Measurements from ENCODE around the gene VGLL4.

Gene VGLL4

DNA sequence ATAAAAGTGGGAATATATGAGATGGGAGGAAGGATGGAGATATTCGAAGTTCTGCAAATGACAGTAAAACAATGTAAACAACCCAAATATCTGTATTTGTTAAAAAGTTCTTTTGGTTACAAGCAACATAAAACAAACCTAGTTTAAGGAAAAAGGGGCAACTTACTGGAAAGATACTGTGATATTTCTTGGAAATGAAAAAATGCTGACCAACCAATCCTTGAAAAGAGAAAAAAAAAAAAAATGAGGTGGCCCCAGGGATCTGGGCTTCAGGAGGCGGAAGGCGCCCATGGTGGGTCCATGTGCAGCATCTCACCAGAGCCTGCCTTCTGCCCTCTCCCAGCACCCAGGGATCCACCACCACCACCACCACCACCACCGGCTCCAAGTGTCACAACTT is 59.1 kb downstream of the VGLL4 start:
- no peak overlapping the region for H3K4me3 ChIP-seq (ENCODE audit: control insufficient read depth, low read depth, low read length)
- DNase-seq (ENCODE audit: low read depth) = no peak
- TF ChIP-seq, protein P1, sequence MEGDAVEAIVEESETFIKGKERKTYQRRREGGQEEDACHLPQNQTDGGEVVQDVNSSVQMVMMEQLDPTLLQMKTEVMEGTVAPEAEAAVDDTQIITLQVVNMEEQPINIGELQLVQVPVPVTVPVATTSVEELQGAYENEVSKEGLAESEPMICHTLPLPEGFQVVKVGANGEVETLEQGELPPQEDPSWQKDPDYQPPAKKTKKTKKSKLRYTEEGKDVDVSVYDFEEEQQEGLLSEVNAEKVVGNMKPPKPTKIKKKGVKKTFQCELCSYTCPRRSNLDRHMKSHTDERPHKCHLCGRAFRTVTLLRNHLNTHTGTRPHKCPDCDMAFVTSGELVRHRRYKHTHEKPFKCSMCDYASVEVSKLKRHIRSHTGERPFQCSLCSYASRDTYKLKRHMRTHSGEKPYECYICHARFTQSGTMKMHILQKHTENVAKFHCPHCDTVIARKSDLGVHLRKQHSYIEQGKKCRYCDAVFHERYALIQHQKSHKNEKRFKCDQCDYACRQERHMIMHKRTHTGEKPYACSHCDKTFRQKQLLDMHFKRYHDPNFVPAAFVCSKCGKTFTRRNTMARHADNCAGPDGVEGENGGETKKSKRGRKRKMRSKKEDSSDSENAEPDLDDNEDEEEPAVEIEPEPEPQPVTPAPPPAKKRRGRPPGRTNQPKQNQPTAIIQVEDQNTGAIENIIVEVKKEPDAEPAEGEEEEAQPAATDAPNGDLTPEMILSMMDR (IDR thresholded peaks at IDR 0.05; ENCODE audit: control insufficient read depth, insufficient read depth, low read depth, low read length, missing control alignments) = no peak

DNA sequence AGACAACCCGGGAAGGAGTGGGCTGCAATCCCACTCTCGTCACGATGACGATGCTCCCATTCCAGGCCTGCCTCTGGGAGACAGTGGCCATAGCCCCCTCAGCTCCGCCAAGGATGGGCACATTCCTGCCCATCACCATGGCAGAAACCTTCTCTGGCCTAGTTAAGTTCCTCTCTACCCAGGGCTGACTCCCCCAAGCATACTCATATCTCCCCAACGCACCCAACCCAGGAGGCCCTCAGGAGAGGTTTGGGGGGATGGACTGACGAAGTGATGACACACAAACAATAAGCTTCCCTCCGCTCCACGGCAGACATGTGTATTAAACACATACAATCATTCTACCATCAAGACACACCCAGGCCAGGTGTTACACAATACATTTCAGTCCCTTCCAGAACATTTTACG is 60.1 kb downstream of the VGLL4 start:
- TF ChIP-seq, protein P1 (IDR thresholded peaks at IDR 0.05; ENCODE audit: control insufficient read depth, insufficient read depth, low read depth, low read length, missing control alignments) = no peak
- DNase-seq (ENCODE audit: low read depth) = no peak
- H3K4me3 ChIP-seq (ENCODE audit: control insufficient read depth, low read depth, low read length) = no peak overlapping the region

DNA sequence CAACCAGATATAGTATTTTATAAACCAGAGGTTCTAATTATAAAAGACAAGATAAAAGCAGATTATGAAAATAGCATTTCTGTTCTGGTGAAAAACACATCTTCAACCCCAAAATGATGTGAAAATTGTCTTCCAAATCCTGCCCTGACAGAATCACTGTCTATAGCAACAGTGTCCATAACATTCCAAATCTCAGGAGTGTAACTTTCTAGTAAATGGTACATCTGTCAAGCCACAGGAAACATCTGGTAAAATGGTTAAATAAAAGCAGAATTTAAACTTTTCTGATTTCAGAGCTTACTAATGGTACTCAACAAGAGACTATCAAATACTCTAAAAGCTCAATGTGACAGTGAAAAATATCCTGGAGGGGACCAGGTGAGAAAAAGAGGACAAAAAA is 60.5 kb downstream of the VGLL4 start:
- H3K4me3 ChIP-seq (ENCODE audit: control insufficient read depth, low read depth, low read length) = no peak overlapping the region
- TF ChIP-seq, protein P1 (IDR thresholded peaks at IDR 0.05; ENCODE audit: control insufficient read depth, insufficient read depth, low read depth, low read length, missing control alignments) = no peak
- no peak for DNase-seq (ENCODE audit: low read depth)

DNA sequence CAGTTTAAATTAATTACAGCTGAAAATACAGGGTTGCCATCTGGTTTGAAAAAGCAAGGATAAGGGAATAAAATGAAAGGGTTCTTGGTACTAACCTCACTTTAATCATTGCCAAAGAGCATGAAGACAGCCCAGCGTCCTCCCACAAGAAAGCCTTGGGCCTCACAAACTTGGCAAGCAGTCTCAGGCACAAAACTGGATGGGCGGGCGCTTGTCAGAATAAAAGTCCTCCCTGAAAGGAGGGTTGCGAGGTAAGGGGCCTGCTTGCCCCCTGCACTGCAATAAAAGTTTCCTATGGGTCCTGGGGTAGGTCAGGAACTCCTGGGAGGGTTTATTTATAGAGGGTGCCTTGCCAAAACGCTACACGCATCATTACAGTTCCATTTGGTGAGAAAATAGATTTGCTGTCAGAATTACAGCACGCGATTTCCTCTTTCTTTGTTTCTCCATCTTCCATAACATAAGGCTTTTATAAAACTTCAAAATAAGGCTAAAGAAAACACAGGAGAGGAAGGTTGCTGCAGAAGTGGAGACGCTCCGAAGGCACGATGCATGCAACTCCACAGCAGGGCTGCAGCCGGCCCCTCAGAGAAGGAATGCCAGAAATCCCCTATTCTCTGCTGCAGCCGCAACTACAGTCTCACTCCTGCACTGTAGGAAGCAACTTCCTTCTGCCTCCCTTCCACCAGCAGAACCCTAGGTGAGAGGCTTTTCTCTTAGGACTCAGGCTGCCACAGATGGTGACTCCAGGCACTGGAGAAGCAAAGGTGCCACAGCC is 61.3 kb downstream of the VGLL4 start:
- H3K4me3 ChIP-seq (ENCODE audit: control insufficient read depth, low read depth, low read length) = no peak overlapping the region
- peak; percentile 79 for DNase-seq (ENCODE audit: low read depth)

DNA sequence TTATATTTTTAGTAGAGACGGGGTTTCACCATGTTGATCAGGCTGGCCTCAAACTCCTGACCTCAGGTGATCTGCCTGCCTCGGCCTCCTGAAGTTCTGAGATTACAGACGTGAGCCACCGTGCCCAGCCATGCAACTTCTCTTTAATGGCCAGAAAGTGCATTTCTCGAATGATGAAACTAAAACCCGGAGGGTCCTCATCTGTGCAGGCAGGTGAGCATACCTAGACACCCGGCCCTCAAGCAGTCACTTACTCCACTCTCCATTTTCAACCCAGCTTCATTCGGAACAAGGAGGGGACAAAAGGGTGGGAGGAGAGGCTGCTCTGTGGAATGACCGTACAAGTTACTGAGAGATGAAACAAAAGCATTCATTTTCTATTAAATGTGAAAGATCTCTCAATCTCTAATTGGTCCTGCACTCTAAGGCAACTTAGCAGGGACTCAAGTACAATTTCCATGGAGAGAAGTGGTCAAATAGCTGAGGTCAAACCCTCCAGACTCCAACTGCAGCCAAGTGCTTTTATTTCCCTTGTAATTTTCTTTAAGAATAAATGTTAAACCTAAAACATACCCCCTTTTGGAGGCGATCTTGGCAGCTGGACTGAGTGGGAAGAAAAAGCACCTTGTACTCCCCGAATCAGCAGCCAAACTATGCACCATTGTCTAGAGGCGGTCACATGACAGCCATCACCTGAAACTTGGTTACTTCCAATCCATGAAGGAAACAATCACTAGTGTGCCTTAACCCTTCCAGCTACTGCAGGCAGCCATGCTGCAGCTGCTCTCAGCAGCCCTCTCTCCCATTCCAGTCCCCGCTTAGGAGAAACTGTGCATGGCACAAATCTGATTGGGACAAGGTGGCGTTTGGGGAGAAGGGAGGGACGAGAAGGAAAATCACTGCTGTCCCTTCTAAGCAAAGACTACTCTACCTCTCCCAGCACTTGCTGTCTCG is 62.2 kb downstream of the VGLL4 start:
- TF ChIP-seq, protein P1 (IDR thresholded peaks at IDR 0.05; ENCODE audit: control insufficient read depth, insufficient read depth, low read depth, low read length, missing control alignments) = no peak
- no peak for DNase-seq (ENCODE audit: low read depth)
- H3K4me3 ChIP-seq (ENCODE audit: control insufficient read depth, low read depth, low read length) = peak overlapping the region; percentile 7

More for the DNA sequence above, 61.3 kb downstream of the VGLL4 start:
- TF ChIP-seq, protein P1 (IDR thresholded peaks at IDR 0.05; ENCODE audit: control insufficient read depth, insufficient read depth, low read depth, low read length, missing control alignments) = no peak

DNA sequence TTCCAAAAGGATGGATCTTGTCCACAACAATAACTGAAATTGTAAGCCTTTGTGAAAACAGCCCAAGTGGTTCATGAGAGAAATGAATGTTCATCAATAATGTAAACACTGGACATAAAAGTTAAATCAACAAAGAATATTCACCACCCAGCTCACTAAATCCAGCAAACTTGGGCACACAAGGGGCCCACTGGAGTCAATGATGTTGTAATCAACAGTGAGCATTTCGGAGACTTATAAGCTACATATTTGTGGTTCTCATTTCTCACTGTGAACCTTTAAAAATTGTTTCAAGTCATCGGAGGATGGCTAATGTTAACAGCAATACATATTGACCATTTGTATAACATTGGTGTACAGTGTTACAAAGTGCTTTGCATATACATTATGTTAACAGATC is 63.1 kb downstream of the VGLL4 start:
- TF ChIP-seq, protein P1 (IDR thresholded peaks at IDR 0.05; ENCODE audit: control insufficient read depth, insufficient read depth, low read depth, low read length, missing control alignments) = no peak
- DNase-seq (ENCODE audit: low read depth) = no peak
- no peak overlapping the region for H3K4me3 ChIP-seq (ENCODE audit: control insufficient read depth, low read depth, low read length)
